ENCODE results near the gene KCNJ1. TPM values are rescaled to one million over a fixed set of nuclear protein-coding genes. Genes with fewer than 3 reads are reported as not detected.

KCNJ1 gene
- total RNA-seq, 1 experiment from 2014 or later = not detected

GRCh38 chr11:128888034-128888985, 21.2 kb upstream of the KCNJ1 start:
- DNase-seq (ENCODE audit: low spot score) = no peak
- in situ Hi-C loops (cut with HindIII; ENCODE audit: low sequenced_read_pairs) = no loop called here

GRCh38 chr11:128886406-128887124, 19.5 kb upstream of the KCNJ1 start:
- no peak for DNase-seq (ENCODE audit: low spot score)
- in situ Hi-C loops (cut with HindIII; ENCODE audit: low sequenced_read_pairs) = no loop called here

GRCh38 chr11:128884703-128885338, 17.7 kb upstream of the KCNJ1 start:
- in situ Hi-C loops (cut with HindIII; ENCODE audit: low sequenced_read_pairs) = no loop called here
- peak; percentile 77 for DNase-seq (ENCODE audit: low spot score)

DNA sequence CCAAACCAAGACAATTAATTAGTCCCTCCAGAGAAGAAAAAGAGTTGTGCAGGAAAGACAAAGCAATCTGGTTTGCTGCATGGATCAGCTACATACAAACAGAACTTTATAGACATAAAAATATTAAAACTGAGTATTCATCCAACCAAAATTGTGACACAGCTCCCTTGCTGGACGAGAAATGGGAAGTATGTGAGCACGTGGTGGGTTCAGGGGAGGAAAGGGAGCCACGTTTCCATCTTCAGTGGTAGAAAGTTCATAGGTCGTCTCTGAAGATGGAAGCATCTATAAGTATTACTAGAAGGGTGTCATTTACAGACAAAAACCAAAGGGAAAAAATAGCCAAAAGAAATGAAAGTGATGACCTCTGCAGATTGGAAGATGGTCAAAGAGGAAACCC, 17.0 kb upstream of the KCNJ1 start:
- DNase-seq (ENCODE audit: low spot score) = no peak
- in situ Hi-C loops (cut with HindIII; ENCODE audit: low sequenced_read_pairs) = no loop called here

GRCh38 chr11:128882451-128882850, 15.4 kb upstream of the KCNJ1 start:
- peak; percentile 28 for DNase-seq (ENCODE audit: low spot score)
- in situ Hi-C loops (cut with HindIII; ENCODE audit: low sequenced_read_pairs) = no loop called here

- in situ Hi-C loops (cut with HindIII; ENCODE audit: low sequenced_read_pairs) = no loop called here
- peak; percentile 80 for DNase-seq (ENCODE audit: low spot score)
Observed at GRCh38 chr11:128881221-128881620, 14.1 kb upstream of the KCNJ1 start.

DNA sequence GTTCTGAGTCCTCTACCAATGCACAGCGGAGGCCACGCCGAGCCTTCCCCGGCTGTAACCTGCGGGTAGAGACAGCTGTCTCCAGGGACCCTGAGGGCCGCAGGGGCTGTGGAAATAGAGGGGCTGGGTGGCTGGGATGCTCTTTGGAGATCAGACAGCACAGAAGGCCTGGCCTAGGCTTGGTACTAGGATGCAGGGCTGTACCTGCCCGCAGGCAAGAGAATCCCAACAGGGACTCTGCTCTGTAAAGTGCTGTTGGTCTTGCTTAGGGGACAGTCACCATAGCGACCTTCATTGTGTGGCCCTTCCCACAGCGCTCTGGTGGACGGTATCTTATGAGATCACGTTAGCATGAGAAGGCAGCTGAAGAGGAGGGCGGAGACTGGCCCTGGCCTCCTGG, 12.7 kb upstream of the KCNJ1 start:
- no peak for DNase-seq (ENCODE audit: low spot score)
- in situ Hi-C loops (cut with HindIII; ENCODE audit: low sequenced_read_pairs) = no loop called here

DNA sequence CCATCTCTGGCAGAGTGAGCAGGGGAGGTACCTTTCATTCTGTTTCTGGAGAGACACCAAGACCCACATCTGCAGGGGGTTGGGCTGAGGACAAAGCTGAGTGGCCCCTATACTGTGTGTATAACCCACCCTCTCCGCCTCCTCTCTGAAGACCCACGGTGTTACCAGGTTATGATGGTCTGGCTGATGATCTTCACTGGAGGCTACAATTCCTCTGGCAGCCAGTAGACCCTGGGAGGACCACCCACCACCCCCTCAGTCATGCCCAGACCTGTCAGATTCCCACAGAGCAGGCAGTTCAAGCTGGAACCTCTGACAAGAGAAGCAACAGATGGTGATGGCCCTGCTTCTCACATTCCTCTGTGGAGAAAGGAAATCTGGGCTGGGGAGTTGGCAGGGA, 11.4 kb upstream of the KCNJ1 start:
- no peak for DNase-seq (ENCODE audit: low spot score)
- in situ Hi-C loops (cut with HindIII; ENCODE audit: low sequenced_read_pairs) = no loop called here

GRCh38 chr11:128877726-128878125, 10.6 kb upstream of the KCNJ1 start:
- in situ Hi-C loops (cut with HindIII; ENCODE audit: low sequenced_read_pairs) = no loop called here
- no peak for DNase-seq (ENCODE audit: low spot score)

DNA sequence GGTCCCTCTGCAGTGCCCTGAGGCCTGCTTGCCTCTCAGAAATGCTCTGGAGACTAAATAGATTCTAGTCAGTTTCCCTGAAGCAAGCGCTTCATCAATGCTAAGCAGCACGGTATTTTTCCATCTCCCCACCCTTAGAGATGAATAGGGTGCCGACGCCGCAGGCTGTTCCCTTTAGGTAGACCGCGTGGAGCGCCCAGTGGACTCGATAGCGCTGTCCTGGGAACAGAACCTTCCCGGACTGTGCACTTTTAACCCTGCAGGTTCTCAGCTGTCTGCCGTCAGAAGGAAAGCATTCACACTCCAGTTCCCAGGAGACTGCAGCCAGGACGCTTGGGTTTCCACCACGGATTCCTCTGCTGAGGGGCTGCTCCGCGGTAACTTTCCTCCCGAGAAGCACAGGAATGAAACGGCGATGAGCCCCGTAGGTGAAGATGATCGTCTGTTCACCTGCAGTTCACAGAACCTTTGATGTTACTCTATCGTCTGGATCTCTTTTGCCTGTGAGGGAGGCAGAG, 9.1 kb upstream of the KCNJ1 start:
- in situ Hi-C loops (cut with HindIII; ENCODE audit: low sequenced_read_pairs) = no loop called here

DNA sequence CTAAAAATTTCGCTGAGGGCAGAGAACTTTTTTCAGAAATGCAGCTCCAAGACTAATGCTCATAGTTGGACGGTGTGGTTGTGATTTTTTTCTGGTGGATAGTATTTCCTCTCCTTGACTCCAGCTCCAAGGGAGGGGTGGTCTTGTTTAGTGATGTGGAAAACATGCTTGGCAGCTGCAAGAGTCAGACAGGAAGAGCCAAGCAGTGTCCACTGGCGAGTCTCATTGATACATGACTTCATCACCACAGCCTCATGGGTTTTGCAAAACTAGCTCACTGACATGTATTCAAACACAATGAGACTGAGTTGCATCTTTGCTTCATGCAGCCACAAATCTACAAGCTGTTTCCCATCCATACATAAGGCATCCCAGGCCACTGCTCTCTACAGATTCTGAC, 7.3 kb upstream of the KCNJ1 start:
- no peak for DNase-seq (ENCODE audit: low spot score)
- in situ Hi-C loops (cut with HindIII; ENCODE audit: low sequenced_read_pairs) = no loop called here

More for the DNA sequence above, 9.1 kb upstream of the KCNJ1 start:
- no peak for DNase-seq (ENCODE audit: low spot score)

GRCh38 chr11:128872594-128872993, 5.5 kb upstream of the KCNJ1 start:
- DNase-seq (ENCODE audit: low spot score) = no peak
- in situ Hi-C loops (cut with HindIII; ENCODE audit: low sequenced_read_pairs) = no loop called here

- in situ Hi-C loops (cut with HindIII; ENCODE audit: low sequenced_read_pairs) = no loop called here
- DNase-seq (ENCODE audit: low spot score) = no peak
Observed at GRCh38 chr11:128872094-128872493, 5.0 kb upstream of the KCNJ1 start.

DNA sequence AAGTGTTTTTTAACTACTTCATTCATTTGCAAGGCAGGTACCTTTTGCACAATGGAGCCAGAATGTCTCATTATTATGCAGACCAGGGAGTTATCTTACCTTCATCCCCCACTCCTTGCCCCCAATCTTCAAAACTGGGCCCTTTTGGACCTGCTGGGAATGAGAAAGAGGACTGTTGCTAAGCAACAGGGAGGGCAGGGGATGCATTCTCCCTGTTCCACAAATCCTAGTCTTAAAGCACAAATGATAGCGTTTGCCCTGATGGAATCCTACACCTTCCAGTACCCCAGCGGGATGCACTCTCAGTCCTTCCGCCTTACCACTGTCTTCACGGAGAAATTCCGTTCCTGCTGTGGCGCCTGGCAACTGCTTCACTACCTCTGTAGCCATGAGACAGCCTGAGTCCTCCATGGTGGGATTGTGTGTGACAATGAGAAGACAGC, 4.1 kb upstream of the KCNJ1 start:
- in situ Hi-C loops (cut with HindIII; ENCODE audit: low sequenced_read_pairs) = no loop called here
- no peak for DNase-seq (ENCODE audit: low spot score)

DNA sequence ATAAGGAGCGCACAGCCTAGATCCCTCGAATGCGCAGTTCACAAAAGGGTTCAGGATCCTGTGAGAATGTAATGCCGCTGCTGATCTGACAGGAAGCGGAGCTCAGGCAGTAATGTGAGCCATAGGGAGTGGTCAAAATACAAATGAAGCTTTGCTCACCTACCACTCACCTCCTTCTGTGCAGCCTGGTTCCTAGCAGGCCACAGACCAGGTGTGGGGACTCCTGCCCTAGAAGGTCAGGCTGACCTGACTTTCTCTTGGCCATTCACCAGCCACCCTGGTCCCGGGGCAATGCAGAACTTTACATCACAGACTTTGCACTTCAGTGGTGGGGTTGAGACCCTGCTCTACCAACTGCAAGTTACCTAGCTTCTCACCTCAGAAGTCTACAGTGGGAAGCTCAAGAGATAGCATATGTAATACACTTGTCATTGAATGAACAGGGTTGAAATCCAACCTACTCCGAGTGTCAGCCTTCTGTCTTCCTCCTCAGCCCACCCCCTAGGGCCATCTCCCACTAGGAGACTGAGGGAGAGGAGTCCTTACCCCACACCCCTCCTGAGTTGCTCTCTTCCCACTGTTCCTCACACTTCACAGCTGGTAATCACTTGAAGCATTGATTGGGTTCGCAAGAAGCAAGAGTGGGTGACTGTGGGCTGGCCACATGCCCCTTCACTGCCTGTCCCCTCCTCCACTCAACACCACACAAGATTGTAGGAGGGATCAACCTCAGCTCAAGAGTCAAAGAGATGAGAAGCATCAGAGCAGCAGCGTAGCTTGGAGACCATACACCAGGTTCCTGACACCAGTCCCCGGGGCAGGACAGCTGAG, 2.0 kb upstream of the KCNJ1 start:
- in situ Hi-C loops (cut with HindIII; ENCODE audit: low sequenced_read_pairs) = no loop called here
- no peak for DNase-seq (ENCODE audit: low spot score)

DNA sequence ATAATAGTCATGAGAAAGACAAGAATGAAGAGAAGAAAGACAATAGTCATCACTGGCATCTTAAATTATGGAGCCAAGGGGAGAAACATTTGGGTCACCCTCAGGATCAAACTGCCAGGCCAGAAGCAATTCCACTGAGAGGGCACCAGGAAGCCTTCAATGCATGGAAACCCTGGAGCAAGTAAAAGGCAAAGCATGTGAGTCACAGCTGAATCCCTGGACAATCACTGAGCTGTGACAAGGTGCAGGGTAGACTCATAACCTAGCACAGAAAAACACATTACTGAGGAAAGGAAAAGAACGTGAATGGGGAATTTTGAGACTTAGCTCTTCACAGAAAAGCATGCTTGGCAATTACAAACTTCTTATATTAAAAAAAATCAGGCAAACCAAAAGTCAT, 1.6 kb downstream of the KCNJ1 start:
- DNase-seq (ENCODE audit: low spot score) = no peak
- in situ Hi-C loops (cut with HindIII; ENCODE audit: low sequenced_read_pairs) = no loop called here

DNA sequence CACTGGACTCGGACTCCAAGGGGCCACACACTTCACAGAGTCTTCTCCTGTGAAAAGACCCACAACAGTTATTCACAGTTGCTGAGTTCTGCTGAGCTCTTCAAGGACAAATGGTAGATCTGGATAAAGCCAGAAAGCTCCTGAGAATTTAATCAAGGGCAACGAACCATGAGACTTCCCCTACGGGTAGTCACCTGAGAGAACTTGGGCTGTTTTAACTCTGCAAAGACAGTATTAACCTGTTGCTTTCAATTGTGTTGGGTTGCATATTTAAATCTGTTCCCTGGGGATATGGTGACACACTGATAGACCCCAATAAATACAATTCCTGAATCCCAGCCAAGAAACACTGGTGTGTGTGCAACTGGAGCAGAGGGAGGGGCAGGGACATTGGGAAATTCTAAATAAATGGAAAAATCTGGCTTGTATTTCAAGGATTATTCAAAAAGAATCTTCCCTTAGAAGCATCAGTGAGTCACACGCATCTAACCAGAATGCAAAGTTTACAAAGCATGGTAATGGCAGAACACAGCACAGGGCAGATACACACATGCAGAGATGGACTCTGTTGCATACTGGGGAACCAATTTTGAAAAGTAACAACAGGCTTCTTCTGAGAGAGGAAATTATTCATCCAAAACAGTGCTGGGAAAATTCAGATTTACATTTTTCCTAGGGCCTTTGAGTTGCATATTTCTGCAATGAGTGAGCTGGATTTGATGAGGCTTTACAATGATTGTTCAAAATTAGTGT, 4.0 kb downstream of the KCNJ1 start:
- in situ Hi-C loops (cut with HindIII; ENCODE audit: low sequenced_read_pairs) = no loop called here
- no peak for DNase-seq (ENCODE audit: low spot score)

- DNase-seq (ENCODE audit: low spot score) = no peak
- in situ Hi-C loops (cut with HindIII; ENCODE audit: low sequenced_read_pairs) = no loop called here
Observed at GRCh38 chr11:128862406-128862805, 4.7 kb downstream of the KCNJ1 start.
